Measurements from ENCODE around the gene MEGF11.

DNA sequence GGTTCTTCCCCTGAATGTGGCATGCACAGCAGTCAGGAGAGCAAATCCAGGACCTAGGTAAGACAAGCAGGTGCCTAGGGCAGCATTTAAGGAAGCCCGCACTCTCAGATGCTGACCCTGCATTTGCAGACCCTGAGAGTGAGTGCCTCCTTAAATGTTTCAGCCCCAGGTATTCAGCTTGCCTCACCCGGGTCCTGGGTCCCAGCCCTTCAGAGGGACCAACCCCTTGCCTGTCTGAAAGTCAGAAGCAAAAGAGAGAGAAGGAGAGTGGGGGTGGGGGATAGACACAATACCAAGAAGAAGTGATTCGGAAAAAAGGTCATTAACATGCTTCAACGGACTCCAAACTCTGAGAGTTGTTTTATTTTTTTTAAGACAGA is 75.0 kb downstream of the MEGF11 start:
- TF ChIP-seq, protein P1, sequence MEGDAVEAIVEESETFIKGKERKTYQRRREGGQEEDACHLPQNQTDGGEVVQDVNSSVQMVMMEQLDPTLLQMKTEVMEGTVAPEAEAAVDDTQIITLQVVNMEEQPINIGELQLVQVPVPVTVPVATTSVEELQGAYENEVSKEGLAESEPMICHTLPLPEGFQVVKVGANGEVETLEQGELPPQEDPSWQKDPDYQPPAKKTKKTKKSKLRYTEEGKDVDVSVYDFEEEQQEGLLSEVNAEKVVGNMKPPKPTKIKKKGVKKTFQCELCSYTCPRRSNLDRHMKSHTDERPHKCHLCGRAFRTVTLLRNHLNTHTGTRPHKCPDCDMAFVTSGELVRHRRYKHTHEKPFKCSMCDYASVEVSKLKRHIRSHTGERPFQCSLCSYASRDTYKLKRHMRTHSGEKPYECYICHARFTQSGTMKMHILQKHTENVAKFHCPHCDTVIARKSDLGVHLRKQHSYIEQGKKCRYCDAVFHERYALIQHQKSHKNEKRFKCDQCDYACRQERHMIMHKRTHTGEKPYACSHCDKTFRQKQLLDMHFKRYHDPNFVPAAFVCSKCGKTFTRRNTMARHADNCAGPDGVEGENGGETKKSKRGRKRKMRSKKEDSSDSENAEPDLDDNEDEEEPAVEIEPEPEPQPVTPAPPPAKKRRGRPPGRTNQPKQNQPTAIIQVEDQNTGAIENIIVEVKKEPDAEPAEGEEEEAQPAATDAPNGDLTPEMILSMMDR (IDR thresholded peaks at IDR 0.05), result no peak
- TF ChIP-seq POLR2A (IDR thresholded peaks at IDR 0.05), result no peak

Data from Peyer's patch (tissue), 4 donors.